ENCODE data around the gene TAF11L3. TPM values are rescaled to one million over a fixed set of nuclear protein-coding genes. Genes with fewer than 3 reads are reported as not detected.
"Not testable (repeated sequence)": the region's sequence is repeated elsewhere in the genome, so short reads cannot be mapped to it uniquely, and the experiment has no call there.

The TAF11L3 gene
- total and polyA plus RNA-seq, 2 donors, result not detected

- WGBS, result 95% methylated on average over 9 of the region's 17 CpGs
- peak in 4 of 9 donors; percentile 5 to 37 (median 11) for DNase-seq (ENCODE audit: low read depth in 6 of 9, low spot score in 9 of 9)
- not testable (repeated sequence) for H3K27me3 ChIP-seq (ENCODE audit: control insufficient read depth in 2 of 2, insufficient read depth in 1 of 2, low read length in 1 of 2); H3K4me1 ChIP-seq (ENCODE audit: control insufficient read depth in 2 of 2, insufficient read depth in 2 of 2, low read length in 2 of 2); H3K9me3 ChIP-seq (ENCODE audit: control insufficient read depth in 2 of 2, insufficient read depth in 1 of 2, low read length in 1 of 2); H3K4me3 ChIP-seq (ENCODE audit: low read length in 2 of 2); H3K36me3 ChIP-seq (ENCODE audit: control insufficient read depth in 2 of 2, insufficient read depth in 2 of 2, low read length in 1 of 2); H3K27ac ChIP-seq (ENCODE audit: low read depth in 1 of 2, low read length in 1 of 2)
Observed at GRCh38 chr5:17526504-17526903, 8.3 kb downstream of the TAF11L3 start.

GRCh38 chr5:17528369-17528768, 10.2 kb downstream of the TAF11L3 start, which contains the start of gene TAF11L6:
TAF11L6 (plus strand) TSS chr5:17528669.
- not testable (repeated sequence) for DNase-seq (ENCODE audit: low read depth in 6 of 9, low spot score in 9 of 9); H3K36me3 ChIP-seq (ENCODE audit: control insufficient read depth in 2 of 2, insufficient read depth in 2 of 2, low read length in 1 of 2); H3K4me1 ChIP-seq (ENCODE audit: control insufficient read depth in 2 of 2, insufficient read depth in 2 of 2, low read length in 2 of 2); H3K27ac ChIP-seq (ENCODE audit: low read depth in 1 of 2, low read length in 1 of 2); H3K9me3 ChIP-seq (ENCODE audit: control insufficient read depth in 2 of 2, insufficient read depth in 1 of 2, low read length in 1 of 2); H3K27me3 ChIP-seq (ENCODE audit: control insufficient read depth in 2 of 2, insufficient read depth in 1 of 2, low read length in 1 of 2); H3K4me3 ChIP-seq (ENCODE audit: low read length in 2 of 2)
- no CpG with 5 or more reads among the region's 15 CpGs for WGBS

Other genes starting within 250 kb of the TAF11L3 start
- gene TAF11L2, start 20.1 kb upstream of the TAF11L3 start, total RNA-seq, result not detected
- gene TAF11L2, start 20.1 kb upstream of the TAF11L3 start, polyA plus RNA-seq, result 0.18 TPM
- gene TAF11L4, start 3.4 kb downstream of the TAF11L3 start, total RNA-seq, result not detected
- not detected for gene TAF11L4, start 3.4 kb downstream of the TAF11L3 start, polyA plus RNA-seq
- not detected for gene TAF11L5, start 6.9 kb downstream of the TAF11L3 start, total RNA-seq
- not detected for gene TAF11L5, start 6.9 kb downstream of the TAF11L3 start, polyA plus RNA-seq
- gene TAF11L6, start 10.3 kb downstream of the TAF11L3 start, total RNA-seq, result not detected
- gene TAF11L6, start 10.3 kb downstream of the TAF11L3 start, polyA plus RNA-seq, result not detected
- gene TAF11L7, start 67.4 kb downstream of the TAF11L3 start, total RNA-seq, result not detected
- gene TAF11L7, start 67.4 kb downstream of the TAF11L3 start, polyA plus RNA-seq, result not detected
- not detected for gene TAF11L8, start 72.6 kb downstream of the TAF11L3 start, total RNA-seq
- gene TAF11L8, start 72.6 kb downstream of the TAF11L3 start, polyA plus RNA-seq, result not detected
- not detected for gene TAF11L9, start 76.0 kb downstream of the TAF11L3 start, total RNA-seq
- not detected for gene TAF11L9, start 76.0 kb downstream of the TAF11L3 start, polyA plus RNA-seq
- gene TAF11L10, start 79.5 kb downstream of the TAF11L3 start, total RNA-seq, result not detected
- gene TAF11L10, start 79.5 kb downstream of the TAF11L3 start, polyA plus RNA-seq, result not detected
- not detected for gene TAF11L11, start 85.8 kb downstream of the TAF11L3 start, total RNA-seq
- 0.11 TPM for gene TAF11L11, start 85.8 kb downstream of the TAF11L3 start, polyA plus RNA-seq
- not detected for gene TAF11L12, start 92.0 kb downstream of the TAF11L3 start, total RNA-seq
- 0.09 TPM for gene TAF11L12, start 92.0 kb downstream of the TAF11L3 start, polyA plus RNA-seq
- gene TAF11L13, start 113.7 kb downstream of the TAF11L3 start, total RNA-seq, result not detected
- not detected for gene TAF11L13, start 113.7 kb downstream of the TAF11L3 start, polyA plus RNA-seq
- not detected for gene TAF11L14, start 116.1 kb downstream of the TAF11L3 start, total RNA-seq
- 0.14 TPM for gene TAF11L14, start 116.1 kb downstream of the TAF11L3 start, polyA plus RNA-seq

All from thymus (tissue), 11 donors.